ENCODE data around the gene ANKRD52. TPM values are rescaled to one million over a fixed set of nuclear protein-coding genes. Genes with fewer than 3 reads are reported as not detected.
A peak's percentile ranks its signal among the peaks of the same experiment; 100 is the strongest.
"Not testable (repeated sequence)": the region's sequence is repeated elsewhere in the genome, so short reads cannot be mapped to it uniquely, and the experiment has no call there.

The ANKRD52 gene
- total and polyA plus RNA-seq, 9 of the 15 experiments (the other 6 are each of a cell fraction or from before 2014, with no cell fraction given) = 0.52 to 46.8 (median 7.9) TPM

DNA sequence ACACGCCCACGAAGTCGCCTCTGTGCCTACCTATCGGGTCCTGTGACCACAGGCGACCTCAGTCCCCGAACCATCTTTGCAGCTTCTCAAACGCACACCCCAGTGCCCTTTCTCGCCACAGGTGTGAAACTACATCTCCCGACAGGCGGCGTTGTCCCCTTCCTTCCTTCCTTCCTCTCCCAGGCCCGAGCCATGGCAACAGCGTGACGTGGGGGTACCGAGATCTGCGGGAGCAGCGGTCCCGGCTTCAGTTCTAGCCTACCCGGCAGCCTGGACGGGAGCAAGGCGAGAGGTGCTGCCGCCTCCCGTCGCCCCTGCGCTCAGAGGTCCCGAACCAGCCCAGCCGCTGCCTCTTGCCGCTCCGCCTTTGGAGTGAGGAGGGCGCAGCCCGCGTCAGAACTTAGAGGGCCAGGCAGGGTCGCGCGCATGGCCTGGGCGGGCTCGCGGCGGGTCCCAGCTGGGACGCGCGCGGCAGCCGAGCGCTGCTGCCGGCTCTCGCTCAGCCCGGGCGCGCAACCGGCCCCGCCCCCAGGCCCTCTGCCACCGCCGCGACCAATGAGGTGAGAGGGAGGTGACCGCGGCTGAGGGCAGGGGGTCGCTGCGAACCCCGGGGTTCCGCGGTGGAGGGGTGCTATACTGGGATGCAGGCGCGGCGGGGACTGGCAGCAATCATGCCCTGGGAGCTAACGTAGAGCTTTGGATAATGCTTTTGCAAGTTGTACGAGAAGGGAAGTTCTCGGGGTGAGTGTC is 8.7 kb upstream of the ANKRD52 start, which contains the start of gene COQ10A (continued):
- TF ChIP-seq, protein P1, sequence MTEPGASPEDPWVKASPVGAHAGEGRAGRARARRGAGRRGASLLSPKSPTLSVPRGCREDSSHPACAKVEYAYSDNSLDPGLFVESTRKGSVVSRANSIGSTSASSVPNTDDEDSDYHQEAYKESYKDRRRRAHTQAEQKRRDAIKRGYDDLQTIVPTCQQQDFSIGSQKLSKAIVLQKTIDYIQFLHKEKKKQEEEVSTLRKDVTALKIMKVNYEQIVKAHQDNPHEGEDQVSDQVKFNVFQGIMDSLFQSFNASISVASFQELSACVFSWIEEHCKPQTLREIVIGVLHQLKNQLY (CRISPR knock-in tag; conservative IDR thresholded peaks at IDR 0.05) = no peak
- TF ChIP-seq WHSC1 (IDR thresholded peaks at IDR 0.05; ENCODE audit: low read length) = no peak

DNA sequence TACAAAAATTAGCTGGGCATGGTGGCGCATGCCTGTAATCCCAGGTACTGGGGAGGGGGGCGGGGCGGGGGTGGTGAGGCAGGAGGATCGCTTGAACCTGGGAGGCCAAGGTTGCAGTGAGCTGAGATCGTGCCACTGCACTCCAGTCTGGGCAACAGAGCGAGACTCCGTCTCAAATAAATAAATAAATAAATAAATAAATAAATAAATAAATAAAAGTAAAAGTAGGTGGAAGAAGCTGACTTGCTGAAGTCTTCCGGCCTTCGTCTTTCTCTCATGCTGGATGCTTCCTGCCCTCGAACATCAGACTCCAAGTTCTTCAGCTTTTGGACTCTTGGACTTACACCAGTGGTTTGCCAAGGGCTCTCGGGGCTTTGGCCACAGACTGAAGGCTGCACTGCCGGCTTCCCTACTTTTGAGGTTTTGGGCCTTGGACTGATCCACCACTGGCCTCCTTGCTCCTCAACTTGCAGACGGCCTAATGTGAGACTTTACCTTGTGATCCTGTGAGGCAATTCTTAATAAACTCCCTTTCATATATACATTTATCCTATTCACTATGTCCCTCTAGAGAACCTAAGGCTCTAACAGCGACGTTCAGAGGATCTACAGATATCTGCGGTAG is 8.0 kb upstream of the ANKRD52 start:
- peak overlapping the region; percentile 67 for H3K4me3 ChIP-seq
- H2AFZ ChIP-seq (ENCODE audit: low read depth, low read length) = peak overlapping the region; percentile 94
- intact Hi-C loops (cut with micrococcal nuclease) = loop anchor here (2.0 kb wide), 2 partner anchors 35 to 41 kb away; partner anchors contain the start of genes CS and NABP2
- TSS peak; percentile 54 for BruUV-seq (replicated peaks)
- H3K9me3 ChIP-seq (replicated peaks; ENCODE audit: control insufficient read depth, insufficient read depth, low read depth, low read length); DNase-seq (ENCODE audit: extremely low read depth in 1 of 4, low spot score in 3 of 4); H4K20me1 ChIP-seq (replicated peaks; ENCODE audit: control insufficient read depth, insufficient read depth, low read length); ATAC-seq; FAIRE-seq; H3K9me1 ChIP-seq (ENCODE audit: control insufficient read depth, insufficient read depth, low read length); H3K79me2 ChIP-seq (ENCODE audit: control insufficient read depth, insufficient read depth, low read length); in situ Hi-C loops (cut with MboI); H3K27me3 ChIP-seq (ENCODE audit: control insufficient read depth in 2 of 2, insufficient read depth in 2 of 2, low read length in 2 of 2): not testable (repeated sequence)
- 0 out of 2 replicates have a peak, but pooled peaks have one; percentile 8 for TF ChIP-seq GATA2 (CRISPR knock-in tag; IDR thresholded peaks at IDR 0.05)
- 0 out of 2 replicates have a peak, but pooled peaks have one; percentile 15 for TF ChIP-seq XRCC5 (IDR thresholded peaks at IDR 0.05; ENCODE audit: low read depth, low read length)
- 0 out of 2 replicates have a peak, but pooled peaks have one; percentile 20 for TF ChIP-seq SMARCA4 (IDR thresholded peaks at IDR 0.05)
- TF ChIP-seq FOXA3 (CRISPR knock-in tag; conservative IDR thresholded peaks at IDR 0.05 in 1 of 2, IDR thresholded peaks at IDR 0.05 in 1 of 2) = 0 out of 4 replicates have a peak, but pooled peaks of 1 of the 2 experiments have one; percentile 54
- ChIA-PET CTCF (ENCODE audit: low intra/inter-chr PET ratio) (interaction anchor here (0.6 kb wide), 2 partner anchors 308 to 1986 kb away, joined by 3 read pairs; partner anchors contain the start of gene HNRNPA1), POLR2A (interaction anchor here (0.6 to 3.3 kb wide), 10 partner anchors 8 to 198 kb away, joined by 3 to 25 read pairs (median 6); partner anchors contain the start of genes ANKRD52, RNF41, SMARCC2 and TIMELESS)
- peak overlapping the region; percentile 77 for H3K27ac ChIP-seq (ENCODE audit: extremely low read depth, low read depth, low read length)
- peaks cover 20% of the 10 kb centered on the region for H3K36me3 ChIP-seq (ENCODE audit: control insufficient read depth, insufficient read depth, low read length)
- WGBS (ENCODE audit: insufficient coverage, low coverage, missing lambda C conversion rate) = 21% methylated on average over 10 of the region's 16 CpGs
- H3K4me1 ChIP-seq (replicated peaks in 1 of 2; ENCODE audit: control insufficient read depth in 2 of 2, insufficient read depth in 2 of 2, low read length in 2 of 2) = peaks cover 11 to 19% of the 10 kb centered on the region in 2 experiments; a peak in 4 of 5 replicates
- H3K9ac ChIP-seq (ENCODE audit: insufficient read depth in 1 of 2, low read depth in 2 of 2, low read length in 2 of 2) = peak overlapping the region; percentile 71 to 87
- peak overlapping the region; percentile 88 for H3K4me2 ChIP-seq (ENCODE audit: insufficient read depth, low read length)

Data from K562 (cell line).